Vagina (tissue), 2 donors: ENCODE measurements around the gene C9orf152. TPM values are rescaled to one million over a fixed set of nuclear protein-coding genes. Genes with fewer than 3 reads are reported as not detected.
"Not testable (repeated sequence)": the region's sequence is repeated elsewhere in the genome, so short reads cannot be mapped to it uniquely, and the experiment has no call there.

ENCODE experiments used
- DNase-seq, 2 donors: peaks; one replicate each; pipeline ENCODE4 v3.0.0-alpha.2; 2017; ENCODE audit errors: extremely low spot score in 2 of 2
- H3K27ac ChIP-seq: fragments of 200-600 bp; sonication (generic); one replicate; pipeline ENCODE4 v1.5.1; 2019
- H3K27me3 ChIP-seq: fragments of 200-600 bp; sonication (generic); one replicate; pipeline ENCODE4 v1.5.1; 2019
- H3K36me3 ChIP-seq, 2 donors: fragments of 200-600 bp; sonication (generic); one replicate each; pipeline ENCODE4 v1.5.1; 2017 to 2019
- H3K4me1 ChIP-seq: fragments of 200-600 bp; sonication (generic); one replicate; pipeline ENCODE4 v1.5.1; 2019
- H3K4me3 ChIP-seq, 2 donors: fragments of 200-600 bp; sonication (generic); 1 replicate in 1 of 2; 2 replicates in 1 of 2; pipeline ENCODE4 v1.5.1; 2016 to 2019
- H3K9me3 ChIP-seq: fragments of 200-600 bp; sonication (generic); one replicate; pipeline ENCODE4 v1.5.1; 2019
- CTCF ChIP-seq, 3 experiments: fragments of 450-650 bp in 2 of 3; fragments of 200-600 bp in 1 of 3; sonication (generic) in 1 of 3; IDR thresholded peaks; one replicate each; pipeline ENCODE4 v1.5.1; 2017 to 2019; ENCODE audit warnings: antibody characterized with exemption in 3 of 3, mild to moderate bottlenecking in 2 of 3, moderate library complexity in 2 of 3
- POLR2A ChIP-seq, 2 donors: fragments of 450-650 bp; IDR thresholded peaks; one replicate each; pipeline ENCODE4 v1.6.1; 2017; ENCODE audit warnings: antibody characterized with exemption in 2 of 2, mild to moderate bottlenecking in 2 of 2, moderate library complexity in 2 of 2
- POLR2AphosphoS5 ChIP-seq, 2 donors: sonication (generic); formaldehyde crosslinking; IDR thresholded peaks; one replicate each; pipeline ENCODE4 v1.9.0; 2017; ENCODE audit warnings: antibody characterized with exemption in 2 of 2, mild to moderate bottlenecking in 2 of 2, low read depth in 1 of 2; ENCODE audit not compliant: insufficient read depth in 1 of 2
- intact Hi-C: fragments of 100-400 bp; cut with DNase I; formaldehyde crosslinking; loops from one replicate; pipeline ENCODE4 v1.15.1; 2023
- total RNA-seq: library from RNA; depleted of rRNA; stranded (reverse); fragments of >200 nt; gene quantifications from one replicate; pipeline ENCODE4 v1.2.3, GENCODE V29; 2016

Gene C9orf152
- total RNA-seq, 1 donor from 2014 or later: 0.49 TPM

DNA sequence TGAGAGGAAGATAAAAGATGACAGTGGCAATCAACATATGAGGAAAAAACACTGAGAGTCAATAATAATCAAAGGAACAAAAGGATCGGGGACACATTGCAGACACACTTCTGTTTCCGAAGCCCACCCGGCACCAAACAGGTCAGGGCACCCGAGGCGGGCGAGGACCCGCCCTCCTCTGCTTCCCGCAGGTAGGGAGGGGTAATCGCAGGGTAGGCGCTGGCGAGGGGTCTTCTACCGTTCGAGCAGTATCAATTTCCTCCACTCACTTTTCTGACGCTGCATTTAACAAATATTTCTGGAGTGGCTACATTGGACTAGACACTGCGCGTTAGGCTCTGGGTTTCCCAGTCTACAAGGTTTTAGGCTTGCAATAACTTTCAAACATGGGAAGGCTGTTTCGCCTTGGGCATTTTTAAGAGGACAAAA is 47.1 kb upstream of the C9orf152 start:
- DNase-seq: no peak
- peak overlapping the region; percentile 95 for H3K27ac ChIP-seq
- TF ChIP-seq POLR2A (IDR thresholded peaks at IDR 0.05): no peak
- no peak for TF ChIP-seq CTCF (IDR thresholded peaks at IDR 0.05)
- H3K36me3 ChIP-seq: peaks cover 0 to 7% of the 10 kb centered on the region in 2 donors
- peaks cover 45% of the 10 kb centered on the region for H3K4me1 ChIP-seq
- no peaks in the 10 kb centered on the region for H3K9me3 ChIP-seq
- intact Hi-C loops: no loop called here
- no peaks in the 10 kb centered on the region for H3K27me3 ChIP-seq
- H3K4me3 ChIP-seq: peak overlapping the region; percentile 69 to 96

DNA sequence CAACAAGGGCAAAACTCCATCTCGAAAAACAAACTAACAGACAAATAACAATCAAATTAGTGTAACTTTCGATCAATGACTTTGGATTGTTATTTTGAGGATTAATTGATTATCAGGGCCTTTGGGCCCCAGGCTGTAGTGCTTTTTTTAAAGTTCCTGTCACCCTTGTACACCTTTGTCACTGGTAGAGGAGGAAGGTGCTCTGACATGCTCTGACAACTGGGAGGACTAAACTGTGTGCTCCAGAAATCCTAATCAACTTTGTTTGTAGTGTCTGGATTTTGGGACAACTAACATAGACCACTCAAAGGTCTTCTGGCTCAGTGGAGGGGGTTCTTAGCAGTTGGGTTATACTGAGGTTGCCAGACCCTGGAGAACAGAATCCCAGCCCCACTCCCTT is 46.5 kb upstream of the C9orf152 start:
- no peak for TF ChIP-seq POLR2AphosphoS5 (IDR thresholded peaks at IDR 0.05; ENCODE audit: insufficient read depth in 1 of 2, low read depth in 1 of 2)
- TF ChIP-seq CTCF (IDR thresholded peaks at IDR 0.05): no peak
- TF ChIP-seq POLR2A (IDR thresholded peaks at IDR 0.05): no peak
- DNase-seq: no peak
- peaks cover 0 to 13% of the 10 kb centered on the region in 2 donors for H3K36me3 ChIP-seq
- no peaks in the 10 kb centered on the region for H3K27me3 ChIP-seq
- peaks cover 45% of the 10 kb centered on the region for H3K4me1 ChIP-seq
- H3K9me3 ChIP-seq: no peaks in the 10 kb centered on the region
- H3K27ac ChIP-seq: peak overlapping the region; percentile 95
- intact Hi-C loops: no loop called here
- peak overlapping the region; percentile 69 to 96 for H3K4me3 ChIP-seq

- Histone ChIP-seq H3K36me3 (peaks cover 0 to 20% of the 10 kb centered on the region in 2 donors), H3K27ac (no peak overlapping the region), H3K9me3 (no peaks in the 10 kb centered on the region), H3K4me3 (no peak overlapping the region), H3K27me3 (no peaks in the 10 kb centered on the region), H3K4me1 (peaks cover 38% of the 10 kb centered on the region)
- intact Hi-C loops: no loop called here
- TF ChIP-seq POLR2A (IDR thresholded peaks at IDR 0.05) (no peak), CTCF (IDR thresholded peaks at IDR 0.05) (no peak), POLR2AphosphoS5 (IDR thresholded peaks at IDR 0.05; ENCODE audit: insufficient read depth in 1 of 2, low read depth in 1 of 2) (no peak)
- DNase-seq: no peak
These were observed 44.7 kb upstream of the C9orf152 start for GRCh38 chr9:110252509-110253139.

GRCh38 chr9:110251770-110252169 is 43.8 kb upstream of the C9orf152 start:
- intact Hi-C loops, H3K27me3 ChIP-seq, H3K9me3 ChIP-seq, H3K27ac ChIP-seq, H3K4me3 ChIP-seq, DNase-seq: not testable (repeated sequence)
- Histone ChIP-seq H3K4me1 (peaks cover 30% of the 10 kb centered on the region), H3K36me3 (peaks cover 0 to 28% of the 10 kb centered on the region in 2 donors)

- no peak overlapping the region for H3K4me3 ChIP-seq
- TF ChIP-seq CTCF (IDR thresholded peaks at IDR 0.05) (no peak), POLR2AphosphoS5 (IDR thresholded peaks at IDR 0.05; ENCODE audit: insufficient read depth in 1 of 2, low read depth in 1 of 2) (no peak), POLR2A (IDR thresholded peaks at IDR 0.05) (no peak)
- no peaks in the 10 kb centered on the region for H3K9me3 ChIP-seq
- H3K27me3 ChIP-seq: no peaks in the 10 kb centered on the region
- peaks cover 0 to 32% of the 10 kb centered on the region in 2 donors for H3K36me3 ChIP-seq
- intact Hi-C loops: no loop called here
- peaks cover 30% of the 10 kb centered on the region for H3K4me1 ChIP-seq
- H3K27ac ChIP-seq: no peak overlapping the region
- no peak for DNase-seq
These were observed 43.3 kb upstream of the C9orf152 start for GRCh38 chr9:110251212-110251611.
